Measurements from ENCODE around the gene STON1. TPM values are rescaled to one million over a fixed set of nuclear protein-coding genes. Genes with fewer than 3 reads are reported as not detected.
A peak's percentile ranks its signal among the peaks of the same experiment; 100 is the strongest.

Gene STON1
- total and polyA plus RNA-seq, 2 of the 8 experiments (the other 6 are each of a cell fraction or from before 2014, with no cell fraction given) = 5.0 to 10.1 TPM

- Histone ChIP-seq H3K23ac (ENCODE audit: insufficient read length) (no peak overlapping the region), H3K9me3 (ENCODE audit: insufficient read depth in 2 of 2, low read depth in 1 of 2, low read length in 1 of 2) (no peaks in the 10 kb centered on the region), H4K20me1 (replicated peaks in 1 of 2; ENCODE audit: control insufficient read depth in 1 of 2, insufficient read depth in 2 of 2, low read length in 2 of 2) (peaks cover 0 to 2% of the 10 kb centered on the region in 2 experiments), H2BK120ac (replicated peaks; ENCODE audit: low read depth, low read length) (no peak overlapping the region), H3K23me2 (ENCODE audit: low read depth, low read length) (no peaks in the 10 kb centered on the region), H3K4ac (replicated peaks; ENCODE audit: insufficient read length, low read depth, low read length) (no peak overlapping the region), H2BK12ac (ENCODE audit: low read depth, low read length) (no peak overlapping the region), H3K27me3 (replicated peaks in 1 of 4; ENCODE audit: control insufficient read depth in 3 of 4, extremely low read depth in 1 of 4, insufficient read depth in 3 of 4, low read length in 3 of 4) (no peaks in the 10 kb centered on the region), H3K14ac (ENCODE audit: insufficient read length) (no peak overlapping the region), H2BK15ac (ENCODE audit: low read length) (no peak overlapping the region), H3K56ac (replicated peaks; ENCODE audit: insufficient read length, low read depth, low read length) (no peak overlapping the region), H3K4me3 (ENCODE audit: extremely low read depth in 1 of 4, insufficient read depth in 2 of 4, low read depth in 3 of 4, low read length in 4 of 4) (no peak overlapping the region), H4K8ac (ENCODE audit: extremely low read depth, insufficient read depth, low read length) (no peak overlapping the region), H3K79me1 (ENCODE audit: low read depth, low read length) (no peaks in the 10 kb centered on the region), H3K79me2 (ENCODE audit: control insufficient read depth in 1 of 2, insufficient read depth in 2 of 2, low read length in 2 of 2) (no peaks in the 10 kb centered on the region), H2BK20ac (ENCODE audit: low read length) (no peak overlapping the region), H3K27ac (ENCODE audit: low read depth, low read length) (no peak overlapping the region), H3K18ac (ENCODE audit: extremely low read depth, low read length) (no peak overlapping the region), H2BK5ac (ENCODE audit: low read depth, low read length) (no peak overlapping the region), H3K9ac (replicated peaks in 1 of 4; ENCODE audit: extremely low read depth in 1 of 4, low read depth in 3 of 4, low read length in 3 of 4) (no peak overlapping the region), H2AK5ac (ENCODE audit: low read depth, low read length) (no peak overlapping the region), H3K36me3 (ENCODE audit: control insufficient read depth in 2 of 4, insufficient read depth in 4 of 4, low read length in 3 of 4) (no peaks in the 10 kb centered on the region), H3K4me2 (ENCODE audit: insufficient read depth in 1 of 2, low read depth in 2 of 2, low read length in 2 of 2) (no peak overlapping the region), H4K91ac (replicated peaks; ENCODE audit: insufficient read length, low read length) (no peak overlapping the region), H3K4me1 (replicated peaks in 1 of 4; ENCODE audit: control insufficient read depth in 3 of 4, insufficient read depth in 4 of 4, low read length in 3 of 4) (no peaks in the 10 kb centered on the region), H2AFZ (ENCODE audit: low read length) (no peak overlapping the region), H4K5ac (ENCODE audit: insufficient read length, low read depth, low read length) (no peak overlapping the region)
- WGBS, 2 experiments (ENCODE audit: extremely low coverage in 1 of 2, insufficient coverage in 1 of 2, insufficient read length in 1 of 2, insufficient replicate concordance in 2 of 2, low coverage in 1 of 2, low lambda C conversion rate in 2 of 2, missing lambda C conversion rate in 1 of 2) = 63% methylated on average over 7 of the region's 7 CpGs; no CpG with 5 or more reads in 1 of the 2 experiments
- no peak for DNase-seq (ENCODE audit: low read depth in 1 of 2, low spot score in 2 of 2)
- CTCF ChIA-PET (ENCODE audit: partially characterized antibody) = interaction anchor here (0.6 to 2.1 kb wide), 12 partner anchors 16 to 1964 kb away, joined by 3 to 11 read pairs (median 3); no protein-coding TSS in a partner anchor
- POLR2A ChIA-PET (ENCODE audit: partially characterized antibody) = no interaction called here
- peak; percentile 57 for FAIRE-seq
- TF ChIP-seq TCF12 (IDR thresholded peaks at IDR 0.05; ENCODE audit: low read depth, low read length) (no peak), CEBPB (IDR thresholded peaks at IDR 0.05; ENCODE audit: low read depth, low read length) (no peak), CTCF (IDR thresholded peaks at IDR 0.05; ENCODE audit: control extremely low read depth in 1 of 3, insufficient read depth in 1 of 3, low read depth in 1 of 3, low read length in 3 of 3) (peak in 2 of 3 experiments; percentile 52 to 61; a peak in 3 of 4 replicates), RAD21 (IDR thresholded peaks at IDR 0.05 in 1 of 2, conservative IDR thresholded peaks at IDR 0.05 in 1 of 2; ENCODE audit: low read depth in 2 of 2, low read length in 2 of 2) (peak; percentile 53 to 62), CTBP2 (IDR thresholded peaks at IDR 0.05; ENCODE audit: borderline replicate concordance, insufficient read depth, insufficient read length, low read length) (no peak), SIX5 (IDR thresholded peaks at IDR 0.05; ENCODE audit: low read depth, low read length) (no peak), TAF7 (optimal IDR thresholded peaks at IDR 0.05; ENCODE audit: borderline replicate concordance, low read depth, low read length) (no peak), SP2 (IDR thresholded peaks at IDR 0.05; ENCODE audit: low read length) (no peak), ATF3 (IDR thresholded peaks at IDR 0.05; ENCODE audit: insufficient read depth, low read depth, low read length) (no peak)
Observed at GRCh38 chr2:48566592-48567310, 36.8 kb downstream of the STON1 start.
